ENCODE data around the gene FCN3.
A peak's percentile ranks its signal among the peaks of the same experiment; 100 is the strongest.

Gene FCN3

GRCh38 chr1:27379564-27380122, 5.0 kb upstream of the FCN3 start:
- DNase-seq = no peak

- no peak for DNase-seq
Measured at GRCh38 chr1:27377760-27378495, 3.3 kb upstream of the FCN3 start.

- no peak for DNase-seq
Measured at GRCh38 chr1:27372808-27373690, 1.6 kb downstream of the FCN3 start.

GRCh38 chr1:27372022-27372807, 2.4 kb downstream of the FCN3 start:
- DNase-seq = no peak

- DNase-seq = no peak
Measured at GRCh38 chr1:27368869-27369582, 5.6 kb downstream of the FCN3 start.

GRCh38 chr1:27367160-27367650, 7.4 kb downstream of the FCN3 start:
- DNase-seq = no peak

- DNase-seq = peak; percentile 73
Measured at GRCh38 chr1:27366411-27367159, 8.0 kb downstream of the FCN3 start, which contains the start of gene MAP3K6. Gene MAP3K6, minus strand, starts transcription at chr1:27366961. Its CDS starts 364 bp downstream, at chr1:27366597.

- DNase-seq = peak; percentile 75
Measured at GRCh38 chr1:27366113-27366410, 8.6 kb downstream of the FCN3 start.

- peak; percentile 87 for DNase-seq
Measured at GRCh38 chr1:27365372-27366112, 9.1 kb downstream of the FCN3 start.

GRCh38 chr1:27364696-27365371, 9.8 kb downstream of the FCN3 start:
- DNase-seq = no peak

- no peak for DNase-seq
Measured at GRCh38 chr1:27363766-27364695, 10.6 kb downstream of the FCN3 start.

GRCh38 chr1:27361553-27361952, 13.1 kb downstream of the FCN3 start:
- DNase-seq = no peak

- no peak for DNase-seq
Measured at GRCh38 chr1:27361044-27361402, 13.6 kb downstream of the FCN3 start.

GRCh38 chr1:27360159-27361043, 14.2 kb downstream of the FCN3 start:
- no peak for DNase-seq

- no peak for DNase-seq
Measured at GRCh38 chr1:27359822-27360158, 14.8 kb downstream of the FCN3 start.

GRCh38 chr1:27358928-27359313, 15.7 kb downstream of the FCN3 start:
- no peak for DNase-seq

GRCh38 chr1:27358038-27358927, 16.3 kb downstream of the FCN3 start:
- DNase-seq = no peak

Measured in fibroblast of skin of abdomen (primary cell).